Brain pericyte (primary cell): ENCODE data around the gene NXF1.
"Not testable (repeated sequence)": the region's sequence is repeated elsewhere in the genome, so short reads cannot be mapped to it uniquely, and the experiment has no call there.

Experiments
- DNase-seq: peaks from one replicate; pipeline ENCODE4 v3.0.0-alpha.2; 2012; ENCODE audit warnings: low read depth, low spot score

NXF1 gene

DNA sequence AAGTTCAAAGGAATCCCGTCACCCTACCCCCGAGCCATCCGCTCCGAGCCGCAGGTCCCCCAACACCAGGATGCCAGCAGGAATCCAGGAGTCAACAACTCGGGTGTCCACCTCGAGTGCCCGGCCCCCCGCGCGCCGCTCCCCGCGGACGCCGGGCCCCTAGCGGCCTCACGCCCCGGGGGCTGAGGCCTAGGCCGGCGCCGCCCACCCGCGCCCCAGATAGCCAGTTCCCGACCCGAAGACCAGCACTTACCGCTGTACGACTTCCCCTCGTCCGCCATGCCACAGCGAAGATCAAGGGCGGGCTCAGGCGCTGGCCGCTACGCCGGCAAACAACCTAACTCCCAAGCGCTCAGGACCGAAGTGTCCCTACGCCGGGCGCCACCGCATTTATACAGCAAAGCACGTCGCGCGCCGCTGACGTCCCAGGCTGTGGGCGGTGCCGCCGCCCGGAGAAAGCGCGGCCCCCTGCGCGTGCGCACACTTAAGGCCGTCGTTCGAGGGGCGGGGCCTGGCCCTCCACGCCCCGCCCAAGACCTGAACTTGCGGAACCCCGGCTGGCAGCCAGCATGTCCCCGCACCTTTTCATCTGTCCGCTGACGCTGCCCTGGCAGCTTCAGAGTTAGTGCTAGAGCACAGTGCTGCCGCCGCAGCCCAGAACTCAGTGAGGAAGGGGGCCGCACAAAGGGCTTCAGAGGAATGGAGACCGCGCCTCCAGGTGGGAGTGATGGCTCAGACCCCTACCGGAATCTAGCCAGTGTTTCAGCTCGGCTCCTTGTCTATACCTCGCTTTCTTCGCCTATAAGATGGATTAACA, at the start of gene NXF1:
NXF1 (minus strand) TSS at position 365 of the 817 bp plus-strand sequence; CDS start at position 281, 84 bp downstream.
- DNase-seq, result peak; percentile 89

DNA sequence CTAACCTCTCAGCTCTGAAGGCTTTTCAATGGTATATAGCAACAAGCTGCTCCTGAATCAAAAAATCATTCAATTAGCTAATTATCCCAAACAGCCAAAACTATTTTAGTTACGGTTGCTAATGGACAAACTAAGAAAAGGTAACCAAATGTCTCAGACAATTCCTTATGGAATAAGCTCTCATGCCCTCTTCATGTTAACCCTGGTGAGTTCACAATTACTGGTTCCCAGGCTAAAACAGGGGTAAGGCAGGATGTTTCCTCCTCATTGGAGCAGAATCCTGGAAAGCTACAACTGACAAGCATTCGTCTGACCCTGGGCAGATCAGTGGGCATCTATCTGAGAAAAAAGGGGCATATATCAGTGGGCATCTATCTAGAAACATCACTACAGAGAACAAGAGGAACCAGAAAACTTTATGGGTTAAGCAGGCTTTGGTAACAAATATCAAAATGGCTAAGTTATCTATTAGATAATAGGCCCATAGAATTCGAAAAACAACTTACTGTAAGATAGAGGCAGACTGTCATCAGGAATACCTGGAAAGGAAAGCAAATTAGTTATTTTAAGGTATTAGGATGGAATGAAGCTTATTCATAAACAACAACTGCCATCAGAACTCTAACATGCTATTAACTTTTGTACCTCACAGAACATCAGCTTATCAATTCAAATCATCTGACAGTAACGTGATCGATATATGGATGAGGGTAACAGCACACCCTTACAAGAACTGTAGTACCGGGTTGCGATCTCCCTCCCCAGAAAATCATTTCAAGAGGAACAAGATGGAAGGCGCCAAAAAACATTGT, 49.0 kb upstream of the NXF1 start:
- no peak for DNase-seq

DNA sequence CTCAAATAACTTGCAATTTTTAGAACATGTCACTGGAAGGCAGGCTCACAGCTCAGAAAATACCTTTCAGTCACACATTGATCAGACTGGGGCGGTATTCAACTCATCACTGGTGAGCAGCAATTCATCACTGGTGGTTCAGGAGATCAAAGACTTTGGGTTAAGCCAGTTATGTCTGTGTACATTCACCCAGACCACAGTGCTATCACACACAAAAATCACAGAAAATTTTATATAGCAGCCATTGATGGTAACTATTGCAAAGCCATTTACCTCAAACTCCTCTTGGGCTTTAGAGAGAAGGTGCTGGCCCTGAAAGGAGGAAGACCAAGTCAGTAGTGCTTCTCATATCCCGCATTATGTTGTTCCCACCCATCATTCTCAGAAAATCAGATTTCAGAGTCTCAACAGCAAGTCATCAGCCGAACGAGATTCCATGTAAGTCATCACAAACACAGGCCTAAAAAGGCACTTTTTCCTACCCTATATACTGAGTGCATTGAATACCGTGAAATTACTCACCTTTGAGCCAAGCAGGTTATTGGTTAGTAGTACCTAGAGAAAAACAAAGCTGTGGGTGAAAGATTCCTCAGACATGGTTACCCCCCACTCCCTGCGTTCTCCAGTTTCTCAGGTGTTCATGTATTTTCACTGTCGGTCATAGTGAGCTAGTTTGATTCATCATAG, 48.2 kb upstream of the NXF1 start:
- DNase-seq, result no peak

DNA sequence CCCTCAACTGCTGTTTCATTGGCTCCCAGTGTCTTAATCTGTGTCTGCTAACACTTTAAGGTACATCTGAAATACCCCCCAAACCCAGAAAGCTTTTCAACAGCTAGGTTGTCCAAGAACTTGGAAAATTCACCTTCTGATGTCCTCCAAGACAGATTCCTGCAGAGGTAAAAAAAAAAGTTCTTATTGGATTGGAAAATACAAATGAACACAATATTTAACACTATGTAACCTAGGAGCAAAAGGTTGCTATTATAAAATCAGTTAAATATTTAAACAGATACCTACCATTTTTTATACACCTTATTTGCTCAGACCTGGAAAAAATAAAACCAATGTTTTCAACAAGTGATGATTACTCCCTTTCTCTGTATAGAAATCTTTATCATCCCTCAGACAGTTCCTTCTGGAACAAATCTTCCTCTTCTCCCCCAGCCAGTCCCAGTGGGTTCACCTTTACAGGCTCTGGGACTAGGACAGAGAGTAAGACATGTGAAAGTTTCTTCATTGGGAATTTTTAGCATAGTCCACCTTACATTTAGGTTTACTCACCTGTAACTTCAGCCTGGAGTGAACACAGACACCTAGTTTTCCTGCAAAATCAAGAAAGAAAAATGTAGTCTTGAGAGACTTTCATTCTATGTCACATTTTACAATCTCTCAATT, 47.4 kb upstream of the NXF1 start:
- no peak for DNase-seq

DNA sequence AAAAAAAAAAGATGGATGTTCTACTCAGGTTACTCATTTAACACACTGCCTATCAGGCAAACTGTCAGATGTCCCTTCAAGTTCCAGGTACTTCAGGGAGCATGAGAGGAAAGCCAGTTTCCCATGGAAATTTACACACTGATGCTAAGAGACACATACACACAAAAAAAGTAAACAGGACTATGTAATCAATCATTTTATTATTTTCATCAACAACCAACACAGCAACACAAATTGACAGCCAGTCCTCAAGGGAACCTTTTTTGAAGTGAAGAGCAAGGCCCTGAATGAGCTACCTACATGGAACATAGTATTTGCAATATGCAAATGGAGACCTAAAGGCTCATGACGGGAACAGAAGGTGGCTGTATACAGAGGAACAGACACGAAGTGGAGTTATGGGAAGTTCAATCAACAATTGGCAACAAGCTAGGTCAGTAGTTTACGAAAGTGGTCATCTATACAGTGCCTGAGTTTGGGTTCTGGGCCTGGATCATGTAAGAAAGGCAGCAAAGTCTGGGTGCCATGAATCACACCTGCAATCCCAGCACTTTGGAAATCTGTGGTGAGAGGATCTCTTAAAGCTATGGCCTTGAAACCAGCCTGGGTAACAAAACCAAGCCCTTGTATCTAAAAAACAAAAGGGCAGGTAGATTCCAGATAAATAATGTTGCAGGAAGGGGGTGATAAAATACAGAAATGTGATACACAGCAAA, 46.7 kb upstream of the NXF1 start:
- no peak for DNase-seq

DNA sequence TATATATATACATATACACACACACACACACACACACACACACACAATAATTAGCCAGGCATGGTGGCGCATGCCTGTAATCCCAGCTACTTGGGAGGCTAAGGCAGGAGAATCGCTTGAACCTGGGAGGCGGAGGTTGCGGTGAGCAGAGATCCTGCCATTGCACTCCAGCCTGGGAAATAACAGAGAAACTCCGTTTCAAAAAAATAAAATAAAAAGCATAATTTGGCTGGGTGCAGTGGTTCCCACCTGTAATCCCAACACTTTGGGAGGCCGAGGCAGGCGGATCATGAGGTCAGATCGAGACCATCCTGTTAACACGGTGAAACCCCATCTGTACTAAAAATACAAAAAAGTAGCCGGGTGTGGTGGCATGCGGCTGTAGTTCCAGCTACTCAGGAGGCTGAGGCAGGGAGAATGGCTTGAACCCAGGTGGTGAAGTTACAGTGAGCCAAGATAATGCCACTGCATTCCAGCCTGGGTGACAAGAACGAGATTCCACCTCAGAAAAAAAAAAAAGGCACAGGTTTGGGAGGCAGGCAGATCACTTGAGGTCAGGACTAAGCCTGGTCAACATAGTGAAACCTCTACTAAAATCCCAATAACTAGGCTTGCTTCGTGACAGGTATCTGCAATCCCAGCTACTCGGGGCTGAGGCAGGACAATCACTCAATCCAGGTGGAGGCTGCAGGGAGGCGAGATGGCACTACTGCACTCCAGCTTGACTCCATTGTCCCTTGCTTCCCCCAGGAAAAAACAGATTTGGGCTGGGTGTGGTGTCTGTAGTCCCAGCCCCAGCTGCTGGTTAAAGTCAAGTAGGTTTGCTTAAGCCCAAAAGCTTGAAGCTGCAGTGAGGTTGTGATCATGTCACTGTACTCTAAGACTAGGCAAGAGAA, 45.9 kb upstream of the NXF1 start:
- no peak for DNase-seq

DNA sequence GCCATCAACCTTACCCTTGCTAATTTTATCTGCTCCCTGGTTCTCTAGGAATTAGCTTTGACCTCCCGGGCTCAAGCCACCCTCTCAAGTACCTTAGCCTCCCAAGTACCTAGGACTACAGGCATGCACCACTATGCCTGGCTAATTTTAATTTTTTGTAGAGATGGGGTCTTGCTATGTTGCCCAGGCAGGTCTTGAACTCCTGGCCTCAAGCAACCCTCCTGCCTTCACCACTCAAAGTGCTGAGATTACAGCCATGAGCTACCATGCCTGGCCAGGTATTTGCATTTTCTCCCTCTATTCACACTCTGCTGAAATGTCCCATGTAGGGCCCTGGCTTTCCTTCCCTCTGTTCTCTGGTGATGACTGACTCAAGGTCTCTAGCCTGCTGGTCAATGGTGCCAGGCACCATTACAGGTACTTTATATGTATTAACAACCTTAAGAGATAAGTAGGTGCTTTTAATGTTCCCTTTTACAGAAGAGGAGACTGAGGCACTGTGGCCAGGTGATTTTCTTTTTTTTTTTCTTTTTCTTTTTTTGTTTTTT, 42.6 kb upstream of the NXF1 start:
- DNase-seq, result no peak

DNA sequence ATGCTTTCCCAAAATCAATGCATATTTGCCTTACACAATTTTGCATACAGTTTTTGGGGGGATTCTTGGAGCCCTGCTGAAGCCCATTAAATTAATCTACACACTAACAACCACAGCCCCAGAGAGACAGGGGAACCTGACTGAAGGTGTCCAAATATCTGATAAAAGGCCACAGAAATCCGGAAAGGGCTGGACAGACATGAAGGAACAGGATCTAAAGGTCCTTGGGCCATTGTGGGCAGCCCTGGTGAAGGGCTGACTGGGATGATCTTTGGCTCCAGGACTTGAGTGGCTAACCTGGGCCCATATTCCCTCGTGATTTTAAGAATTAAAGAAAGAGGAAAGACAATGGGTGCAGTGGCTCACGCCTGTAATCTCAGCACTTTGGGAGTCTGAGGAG, 40.9 kb upstream of the NXF1 start:
- no peak for DNase-seq

DNA sequence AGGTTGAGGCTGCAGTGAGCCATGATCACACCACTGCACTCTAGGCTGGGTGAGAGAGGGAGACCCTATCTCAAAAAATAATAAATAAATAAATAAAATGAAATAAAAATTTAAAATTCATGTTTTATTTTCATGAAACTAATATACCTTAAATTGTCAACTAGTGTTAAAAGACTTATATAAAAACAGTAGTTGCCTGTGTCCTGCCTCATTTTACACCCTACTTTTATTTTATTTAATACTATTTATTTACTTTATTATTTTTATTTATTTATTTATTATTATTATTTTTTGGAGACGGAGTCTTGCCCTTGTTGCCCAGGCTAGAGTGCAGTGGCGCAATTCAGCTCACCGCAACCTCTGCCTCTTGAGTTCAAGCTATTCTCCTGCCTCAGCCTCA, 38.9 kb upstream of the NXF1 start:
- DNase-seq, result no peak

DNA sequence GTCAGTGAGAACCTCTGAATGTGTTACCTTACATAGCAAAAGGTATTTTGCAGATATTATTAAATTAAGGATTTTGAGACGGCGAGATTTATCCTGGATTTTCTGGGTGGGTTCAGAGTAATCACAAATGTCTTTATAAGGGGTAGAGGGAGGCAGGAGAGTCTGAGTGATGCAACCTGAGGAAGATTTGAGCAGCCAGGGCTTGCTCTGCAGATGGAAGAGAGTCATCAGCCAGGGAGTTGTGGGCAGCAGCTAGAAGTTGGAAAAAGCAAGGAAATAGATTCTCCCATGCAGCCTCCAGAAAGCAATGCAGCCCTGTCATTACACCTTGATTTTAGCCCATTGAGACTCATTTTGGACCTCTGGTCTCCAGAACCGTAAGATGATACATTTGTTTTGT, 38.2 kb upstream of the NXF1 start:
- no peak for DNase-seq

DNA sequence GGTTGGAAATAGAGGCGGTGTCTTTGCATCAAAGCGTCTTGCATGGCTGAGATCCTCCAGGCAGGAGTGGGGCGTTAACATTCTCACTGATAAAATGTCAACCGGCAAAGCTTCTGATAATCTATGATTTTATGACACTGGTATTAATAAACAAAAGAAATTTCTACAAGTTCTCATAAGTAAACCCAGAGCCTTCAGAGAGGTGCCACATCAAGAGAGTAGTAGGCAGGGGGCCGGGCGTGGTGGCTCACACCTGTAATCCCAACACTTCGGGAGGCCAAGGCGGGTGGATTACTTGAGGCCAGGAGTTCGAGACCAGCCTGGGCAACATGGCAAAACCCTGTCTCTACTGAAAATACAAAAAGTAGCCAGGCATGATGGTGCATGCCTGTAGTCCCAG, 37.7 kb upstream of the NXF1 start:
- not testable (repeated sequence) for DNase-seq

DNA sequence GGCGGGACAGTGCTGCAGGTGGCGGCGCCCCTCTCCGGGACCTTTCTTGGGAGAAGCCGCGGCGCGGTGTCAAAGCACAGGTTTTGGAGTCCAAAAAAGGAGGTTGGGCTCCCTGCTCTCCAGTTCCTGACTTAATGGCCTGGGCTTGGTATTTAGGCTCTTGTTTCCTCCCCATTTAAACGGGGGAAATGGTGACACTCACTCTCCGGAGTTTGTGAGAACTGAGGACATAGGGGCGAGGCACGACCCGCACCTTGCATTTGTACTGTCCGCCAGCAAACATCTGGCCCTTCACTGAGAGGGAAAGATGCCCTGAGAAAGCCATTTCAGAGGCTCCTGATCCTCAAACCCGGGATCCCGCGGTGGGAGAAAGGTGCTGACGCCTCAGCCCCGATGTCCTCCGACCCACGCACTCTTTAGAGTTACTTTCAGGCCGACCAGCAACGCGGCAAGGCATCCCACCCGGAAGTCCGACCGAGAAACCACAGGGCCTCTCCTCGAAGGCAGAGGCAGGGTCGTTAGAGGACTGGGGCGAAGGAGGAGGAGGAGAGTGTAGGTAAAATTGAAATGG, 37.0 kb upstream of the NXF1 start:
- no peak for DNase-seq

DNA sequence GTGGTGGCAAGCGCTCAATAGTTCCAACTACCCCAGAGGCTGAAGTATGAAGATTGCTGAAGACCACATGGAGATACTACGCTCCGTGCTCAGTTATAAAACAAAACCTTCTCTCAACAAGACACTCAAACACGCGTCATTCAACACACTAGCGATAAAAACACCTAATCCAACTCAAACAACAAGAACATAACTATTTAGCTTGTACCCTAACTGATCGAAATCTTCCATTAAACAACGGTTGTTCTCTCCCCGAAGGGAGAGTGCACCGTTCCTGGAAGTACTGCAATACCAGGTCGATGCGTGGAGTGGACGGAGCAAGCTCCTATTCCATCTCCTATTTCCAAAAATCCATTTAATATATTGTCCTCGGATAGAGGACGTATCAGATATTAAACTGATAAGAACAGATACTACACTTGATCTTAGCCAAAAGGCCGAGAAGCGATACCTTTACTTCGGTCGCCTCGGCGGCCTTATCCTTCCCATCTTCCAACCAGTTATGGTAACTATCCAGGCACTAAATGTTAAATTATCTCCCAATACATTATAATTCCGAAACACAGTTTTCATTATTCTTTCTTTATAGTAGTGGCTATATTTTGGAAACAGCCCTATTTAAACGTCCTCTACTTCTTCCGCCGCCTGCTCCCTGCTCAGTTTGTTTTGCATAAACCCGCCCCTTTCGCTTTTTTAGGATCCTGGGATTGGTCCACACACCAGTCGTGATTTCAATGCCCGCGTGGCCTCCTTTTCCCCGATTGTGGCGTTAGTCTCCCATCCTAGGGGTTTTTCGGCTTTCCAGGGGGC, 36.3 kb upstream of the NXF1 start:
- DNase-seq, result peak; percentile 98

DNA sequence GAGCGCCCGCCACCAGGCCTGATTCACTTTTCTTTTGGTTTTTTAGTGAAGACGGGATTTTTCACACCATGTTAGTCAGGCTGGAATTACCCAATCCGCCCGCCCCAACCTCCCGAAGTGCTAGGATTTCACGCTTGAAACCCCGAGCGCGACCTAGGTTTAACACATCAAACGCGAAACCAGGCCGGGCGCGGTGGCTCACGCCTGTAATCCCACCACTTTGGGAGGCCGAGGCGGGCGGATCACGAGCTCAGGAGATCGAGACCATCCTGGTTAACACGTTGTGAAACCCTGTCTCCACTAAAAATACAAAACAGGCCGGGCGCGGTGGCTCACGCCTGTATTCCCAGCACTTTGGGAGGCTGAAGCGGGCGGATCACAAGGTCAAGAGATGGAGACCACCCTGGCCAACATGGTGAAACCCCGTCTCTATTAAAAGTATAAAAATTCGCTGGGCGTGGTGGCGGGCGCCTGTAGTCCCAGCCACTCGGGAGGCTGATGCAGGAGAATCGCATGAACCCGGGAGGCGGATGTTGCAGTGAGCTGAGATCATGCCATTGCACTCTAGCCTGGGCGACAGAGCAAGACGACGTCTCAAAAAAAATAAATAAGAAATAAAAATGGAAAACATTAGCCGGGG, 35.6 kb upstream of the NXF1 start:
- DNase-seq, result not testable (repeated sequence)

DNA sequence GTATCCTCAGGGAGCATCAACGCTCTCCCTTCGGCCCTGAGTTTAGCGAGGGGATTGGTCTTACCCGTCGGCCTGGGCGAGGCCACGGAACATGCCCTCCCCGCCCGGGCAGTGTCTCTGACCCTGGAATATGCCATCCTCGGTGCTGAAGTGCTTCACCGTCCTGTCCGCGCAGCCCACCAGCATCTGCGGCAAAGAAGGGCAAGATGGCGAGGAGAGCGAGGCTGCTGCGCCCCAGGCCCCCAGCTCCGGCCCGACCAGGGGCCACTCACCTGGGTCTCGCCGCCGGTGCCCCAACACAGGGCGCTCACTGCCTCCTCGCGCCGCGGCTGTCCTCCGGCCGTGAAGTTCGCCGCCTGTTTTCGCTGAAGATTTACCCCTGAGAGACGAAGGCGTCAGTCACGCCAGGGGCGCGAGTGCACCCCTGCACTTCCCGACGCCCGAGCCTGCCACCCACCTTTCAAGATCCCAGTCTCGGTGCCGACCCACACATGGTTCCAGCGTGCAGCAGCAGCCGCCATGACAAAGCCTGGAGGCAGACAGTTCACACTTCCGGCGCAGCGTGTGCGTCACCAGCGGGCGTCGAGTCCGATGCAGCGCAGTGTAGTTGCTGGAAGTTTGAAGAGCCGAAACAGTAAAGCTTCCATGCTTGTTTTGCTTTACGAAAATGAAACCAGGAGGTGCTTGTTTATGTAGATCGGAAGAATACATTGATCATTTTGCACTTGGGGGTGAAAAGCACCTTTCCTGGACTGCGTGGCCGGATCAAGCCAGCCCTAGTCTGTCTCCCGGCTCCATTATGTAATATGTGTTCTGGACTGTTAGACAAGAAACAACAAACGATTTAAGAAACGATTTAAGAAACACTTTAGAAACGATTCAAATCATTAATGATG, 34.1 kb upstream of the NXF1 start, which contains the start of gene WDR74:
WDR74 (minus strand) TSS at position 541 of the 896 bp plus-strand sequence; CDS start at position 521, 20 bp downstream.
- peak; percentile 75 for DNase-seq

DNA sequence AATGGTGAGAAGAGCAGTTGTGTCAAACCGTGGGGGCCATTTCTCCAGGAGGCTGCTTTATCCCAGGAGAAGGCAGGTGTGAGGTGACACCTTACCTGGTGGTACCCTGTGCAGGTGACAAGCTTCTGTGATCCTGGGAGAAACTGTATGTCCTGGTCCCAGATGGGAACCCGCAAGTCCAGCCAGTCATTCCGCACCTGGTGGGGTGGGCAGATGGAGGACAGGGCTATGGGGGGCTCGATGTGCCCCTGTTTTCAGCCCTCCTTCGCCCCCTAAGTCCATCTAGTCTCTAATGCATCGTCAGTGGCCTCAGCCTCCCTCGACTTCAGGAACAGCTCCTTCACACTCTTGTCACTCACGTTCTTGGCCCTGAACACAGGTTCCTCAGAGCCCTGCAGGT, 30.1 kb upstream of the NXF1 start:
- DNase-seq, result no peak
